Neural crest cell (in vitro differentiated cells): ENCODE measurements around the gene HOXB1. TPM values are rescaled to one million over a fixed set of nuclear protein-coding genes. Genes with fewer than 3 reads are reported as not detected.

Experiments used
- DNase-seq: peaks from one replicate; pipeline ENCODE4 v3.0.0; 2021; ENCODE audit warnings: low read depth, mixed read lengths, low spot score
- H3K27ac Mint-ChIP-seq: one replicate; pipeline ENCODE4 v1.8.0; 2021; ENCODE audit warnings: mild to moderate bottlenecking, mixed read lengths; ENCODE audit not compliant: unreplicated experiment
- H3K27me3 Mint-ChIP-seq: 2 replicates; pipeline ENCODE4 v1.8.0; 2021; ENCODE audit warnings: low read depth, mild to moderate bottlenecking, mixed read lengths
- H3K36me3 Mint-ChIP-seq: 2 replicates; pipeline ENCODE4 v1.8.0; 2021; ENCODE audit warnings: low read depth, mild to moderate bottlenecking, mixed read lengths
- H3K4me1 Mint-ChIP-seq: 2 replicates; pipeline ENCODE4 v1.8.0; 2021; ENCODE audit warnings: mixed read lengths
- H3K4me3 Mint-ChIP-seq: one replicate; pipeline ENCODE4 v1.8.0; 2021; ENCODE audit warnings: mild to moderate bottlenecking, mixed read lengths
- H3K9me3 Mint-ChIP-seq: 2 replicates; pipeline ENCODE4 v1.8.0; 2021; ENCODE audit warnings: mixed read lengths
- CTCF ChIP-seq: fragments of 200-600 bp; sonication (generic); conservative IDR thresholded peaks from 2 replicates; pipeline ENCODE4 v1.5.0; 2021; ENCODE audit warnings: antibody characterized with exemption, mild to moderate bottlenecking
- long read RNA-seq: library from polyadenylated mRNA; unstranded; transcript quantifications from one replicate; pipeline ENCODE4 v2.0.0, GENCODE V29; 2020
- total RNA-seq: library from RNA; stranded (reverse); gene quantifications from 2 replicates; pipeline ENCODE4 v1.2.1, GENCODE V29; 2021

Gene HOXB1
- total RNA-seq = 2.7 and 3.6 TPM in 2 replicates
- long read RNA-seq = 0 reads

GRCh38 chr17:48530887-48531272 is at the start of gene HOXB1:
Gene HOXB1 (minus strand): TSS chr17:48531011. CDS start chr17:48530904, 107 bp downstream.
- Mint-ChIP-seq H3K4me1 (peaks cover 46% of the 10 kb centered on the region), H3K9me3 (no peaks in the 10 kb centered on the region), H3K4me3 (peak within 1 kb of the TSS; percentile 50), H3K27me3 (peaks cover 82% of the 10 kb centered on the region), H3K36me3 (no peaks in the 10 kb centered on the region), H3K27ac (no peak within 1 kb of the TSS)
- no peak for DNase-seq
- no peak for TF ChIP-seq CTCF

GRCh38 chr17:48579760-48580554 is 49.1 kb upstream of the HOXB1 start:
- H3K9me3 Mint-ChIP-seq = no peaks in the 10 kb centered on the region
- no peak overlapping the region for H3K27ac Mint-ChIP-seq
- H3K4me1 Mint-ChIP-seq = peaks cover 29% of the 10 kb centered on the region
- TF ChIP-seq CTCF = no peak
- H3K4me3 Mint-ChIP-seq = peak overlapping the region; percentile 85
- peaks cover 5% of the 10 kb centered on the region for H3K36me3 Mint-ChIP-seq
- no peak for DNase-seq
- peaks cover 82% of the 10 kb centered on the region for H3K27me3 Mint-ChIP-seq

- Mint-ChIP-seq H3K27ac (no peak overlapping the region), H3K27me3 (peaks cover 76% of the 10 kb centered on the region), H3K36me3 (peaks cover 5% of the 10 kb centered on the region), H3K4me3 (peak overlapping the region; percentile 85), H3K4me1 (peaks cover 27% of the 10 kb centered on the region), H3K9me3 (no peaks in the 10 kb centered on the region)
- DNase-seq = no peak
- TF ChIP-seq CTCF = no peak
These were observed 48.6 kb upstream of the HOXB1 start for GRCh38 chr17:48579471-48579759.

- TF ChIP-seq CTCF = no peak
- Mint-ChIP-seq H3K27me3 (peaks cover 71% of the 10 kb centered on the region), H3K27ac (no peak overlapping the region), H3K4me1 (peaks cover 25% of the 10 kb centered on the region), H3K9me3 (no peaks in the 10 kb centered on the region), H3K36me3 (peaks cover 5% of the 10 kb centered on the region), H3K4me3 (peak overlapping the region; percentile 85)
- DNase-seq = no peak
These were observed 48.0 kb upstream of the HOXB1 start for GRCh38 chr17:48578616-48579470.

- Mint-ChIP-seq H3K27ac (peak within 1 kb of the TSS; percentile 87), H3K27me3 (peaks cover 63% of the 10 kb centered on the region), H3K4me1 (peaks cover 23% of the 10 kb centered on the region), H3K4me3 (peak within 1 kb of the TSS; percentile 90), H3K36me3 (peaks cover 2% of the 10 kb centered on the region), H3K9me3 (no peaks in the 10 kb centered on the region)
- no peak for TF ChIP-seq CTCF
- peak; percentile 51 for DNase-seq
These were observed 47.3 kb upstream of the HOXB1 start, which contains the start of gene HOXB4 for GRCh38 chr17:48577946-48578615. Gene HOXB4 (minus strand): TSS chr17:48578350. CDS start chr17:48578319, 31 bp downstream.
